Measurements from ENCODE around the gene UNCX. TPM values are rescaled to one million over a fixed set of nuclear protein-coding genes. Genes with fewer than 3 reads are reported as not detected.

The UNCX gene
- total and polyA plus RNA-seq, 2 of the 8 experiments (the other 6 are each of a cell fraction or from before 2014, with no cell fraction given): not detected

GRCh38 chr7:1225030-1225429 is 7.6 kb upstream of the UNCX start:
- Histone ChIP-seq H3K23me2 (ENCODE audit: low read depth, low read length) (peaks cover 8% of the 10 kb centered on the region; the same call in 1 of the 2 replicates), H2BK5ac (ENCODE audit: low read depth, low read length) (no peak overlapping the region), H4K91ac (replicated peaks; ENCODE audit: insufficient read length, low read length) (no peak overlapping the region), H3K4me1 (replicated peaks in 1 of 4; ENCODE audit: control insufficient read depth in 3 of 4, insufficient read depth in 4 of 4, low read length in 3 of 4) (peaks cover 0 to 24% (median 18%) of the 10 kb centered on the region in 4 experiments; a peak in 6 of 7 replicates), H3K18ac (ENCODE audit: extremely low read depth, low read length) (no peak overlapping the region), H3K27me3 (replicated peaks in 1 of 4; ENCODE audit: control insufficient read depth in 3 of 4, extremely low read depth in 1 of 4, insufficient read depth in 3 of 4, low read length in 3 of 4) (peaks cover 53 to 90% (median 75%) of the 10 kb centered on the region in 4 experiments), H2AFZ (ENCODE audit: low read length) (no peak overlapping the region), H3K79me2 (ENCODE audit: control insufficient read depth in 1 of 2, insufficient read depth in 2 of 2, low read length in 2 of 2) (no peaks in the 10 kb centered on the region), H4K20me1 (replicated peaks in 1 of 2; ENCODE audit: control insufficient read depth in 1 of 2, insufficient read depth in 2 of 2, low read length in 2 of 2) (peaks cover 5 to 6% of the 10 kb centered on the region in 2 experiments), H3K79me1 (ENCODE audit: low read depth, low read length) (no peaks in the 10 kb centered on the region), H3K4ac (replicated peaks; ENCODE audit: insufficient read length, low read depth, low read length) (no peak overlapping the region), H3K36me3 (ENCODE audit: control insufficient read depth in 2 of 4, insufficient read depth in 4 of 4, low read length in 3 of 4) (no peaks in the 10 kb centered on the region; a peak in 1 of 8 replicates), H3K4me3 (ENCODE audit: extremely low read depth in 1 of 4, insufficient read depth in 2 of 4, low read depth in 3 of 4, low read length in 4 of 4) (peak overlapping the region in 1 of 4 experiments; percentile 65; a peak in 1 of 8 replicates), H4K8ac (ENCODE audit: extremely low read depth, insufficient read depth, low read length) (no peak overlapping the region), H2BK12ac (ENCODE audit: low read depth, low read length) (no peak overlapping the region), H2BK20ac (ENCODE audit: low read length) (no peak overlapping the region), H2AK5ac (ENCODE audit: low read depth, low read length) (no peak overlapping the region), H3K4me2 (ENCODE audit: insufficient read depth in 1 of 2, low read depth in 2 of 2, low read length in 2 of 2) (no peak overlapping the region; a peak in 2 of 4 replicates), H3K9me3 (ENCODE audit: insufficient read depth in 2 of 2, low read depth in 1 of 2, low read length in 1 of 2) (no peaks in the 10 kb centered on the region; a peak in 1 of 4 replicates), H2BK120ac (replicated peaks; ENCODE audit: low read depth, low read length) (no peak overlapping the region), H3K9ac (replicated peaks in 1 of 4; ENCODE audit: extremely low read depth in 1 of 4, low read depth in 3 of 4, low read length in 3 of 4) (no peak overlapping the region), H3K14ac (ENCODE audit: insufficient read length) (no peak overlapping the region), H3K56ac (replicated peaks; ENCODE audit: insufficient read length, low read depth, low read length) (no peak overlapping the region), H3K23ac (ENCODE audit: insufficient read length) (no peak overlapping the region), H2BK15ac (ENCODE audit: low read length) (no peak overlapping the region), H3K27ac (ENCODE audit: low read depth, low read length) (no peak overlapping the region), H4K5ac (ENCODE audit: insufficient read length, low read depth, low read length) (no peak overlapping the region)
- DNase-seq (ENCODE audit: low read depth in 1 of 2, low spot score in 2 of 2) (peak in 1 of 2 experiments; percentile 47), FAIRE-seq (no peak)
- WGBS, 2 experiments (ENCODE audit: extremely low coverage in 1 of 2, insufficient coverage in 1 of 2, insufficient read length in 1 of 2, insufficient replicate concordance in 2 of 2, low coverage in 1 of 2, low lambda C conversion rate in 2 of 2, missing lambda C conversion rate in 1 of 2): no CpG with 5 or more reads among the region's 11 CpGs
- ChIA-PET POLR2A (ENCODE audit: partially characterized antibody) (interaction anchor here (2.6 to 6.1 kb wide), 2 partner anchors 10 to 18 kb away, joined by 14 to 76 read pairs; no protein-coding TSS in a partner anchor), CTCF (ENCODE audit: partially characterized antibody) (interaction anchor here (0.6 to 9.3 kb wide), 22 partner anchors 8 to 305 kb away, joined by 3 to 62 read pairs (median 6); no protein-coding TSS in a partner anchor)
- TF ChIP-seq GTF2F1 (IDR thresholded peaks at IDR 0.05; ENCODE audit: borderline replicate concordance, low read depth, low read length): no peak
